H1 (cell line): ENCODE results near the gene SEL1L3. TPM values are rescaled to one million over a fixed set of nuclear protein-coding genes. Genes with fewer than 3 reads are reported as not detected.

Experiments
- CHD7 ChIP-seq: fragments of 300-600 bp; sonication (generic); IDR thresholded peaks from 2 replicates; pipeline ENCODE4 v1.7.1; 2012; ENCODE audit warnings: low read length, moderate library complexity, mild to moderate bottlenecking, inconsistent platforms; ENCODE audit not compliant: insufficient replicate concordance
- polyA plus RNA-seq, 7 experiments: library from polyadenylated mRNA; depleted of rRNA in 3 of 7; stranded (reverse) in 5 of 7; unstranded in 2 of 7; fragments of >200 nt in 5 of 7; fragments of 200-250 nt in 2 of 7; gene quantifications; 1 replicate in 5 of 7; 2 replicates in 1 of 7; 4 replicates in 1 of 7; pipeline versions ENCODE4 v1.2.1 to v1.2.3, GENCODE V29; 2011 to 2013; ENCODE audit warnings: missing spikeins in 2 of 7, mixed read lengths in 2 of 7
- total RNA-seq: library from RNA; stranded (reverse); fragmentation: NEBNext Ultra II Directional; extraction: Animal tissue kit (Norgen Biotek cat#: 25700); gene quantifications from 2 replicates; pipeline ENCODE4 v1.2.1, GENCODE V29; 2021

Gene SEL1L3
- total and polyA plus RNA-seq, 2 of the 8 experiments (the other 6 are each of a cell fraction or from before 2014, with no cell fraction given), result 18.2 to 54.0 TPM

- TF ChIP-seq CHD7, result no peak
Observed at GRCh38 chr4:25826074-25826752, 36.6 kb downstream of the SEL1L3 start (continued).
